ENCODE results near the gene COX7A2.
A peak's percentile ranks its signal among the peaks of the same experiment; 100 is the strongest.

The COX7A2 gene, protein sequence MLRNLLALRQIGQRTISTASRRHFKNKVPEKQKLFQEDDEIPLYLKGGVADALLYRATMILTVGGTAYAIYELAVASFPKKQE

DNA sequence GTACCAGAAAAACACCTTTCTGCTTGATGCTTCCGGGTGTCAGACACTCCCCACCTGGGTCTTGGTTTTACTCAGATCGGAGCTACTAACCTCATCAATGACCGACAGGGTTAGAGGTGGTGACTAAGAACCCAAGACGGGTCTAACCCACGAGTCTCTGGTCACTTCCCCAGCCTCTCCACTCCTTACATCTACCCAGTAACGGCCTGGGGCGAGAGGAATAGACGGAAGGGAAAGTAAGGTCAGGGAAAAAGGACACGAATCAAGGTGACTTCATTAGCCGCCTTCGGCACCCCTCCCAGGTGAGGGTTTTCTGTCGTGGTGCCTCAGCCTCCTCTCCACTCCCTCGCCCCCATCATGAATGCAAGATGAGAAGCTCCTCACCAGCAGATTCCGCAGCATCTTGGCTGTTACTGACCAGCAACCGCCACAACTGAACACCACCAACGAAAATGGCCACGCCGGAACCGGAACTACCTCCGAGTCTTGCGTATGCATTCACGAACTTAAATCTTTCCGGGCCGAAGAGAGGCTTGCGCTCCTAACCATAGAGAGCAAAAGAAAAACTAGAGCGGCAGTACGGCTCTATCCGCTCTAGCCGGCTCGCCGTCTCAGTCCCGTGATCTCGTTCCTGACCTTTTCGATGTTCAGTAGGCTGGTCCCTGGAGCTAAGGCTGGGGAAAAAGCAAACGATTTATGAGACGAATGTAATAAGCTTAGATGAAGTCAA is at the start of gene COX7A2:
Gene COX7A2 (minus strand): TSS at position 469 of the 730 bp plus-strand sequence. CDS start 67 bp downstream, at position 402.
- DNase-seq (ENCODE audit: low spot score), result peak; percentile 97

DNA sequence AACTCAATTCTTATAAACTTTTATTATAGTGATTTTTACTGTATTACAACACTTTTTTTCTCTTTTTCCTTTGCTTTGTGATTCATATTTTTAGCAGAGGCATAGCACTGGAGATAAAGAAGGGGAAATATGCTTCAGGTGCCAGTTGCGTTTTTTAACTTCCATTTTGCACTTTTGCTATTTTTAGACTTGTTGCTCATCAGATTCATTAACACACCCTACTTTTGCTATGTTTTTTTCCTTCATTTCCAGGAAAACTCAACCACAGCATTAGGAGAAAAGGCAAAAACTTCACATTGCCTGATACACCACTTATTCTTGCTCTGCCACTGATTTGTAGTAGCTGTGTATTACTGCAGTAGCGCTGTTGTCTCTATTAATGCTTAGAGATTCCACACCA is 49.0 kb upstream of the COX7A2 start:
- no peak for DNase-seq (ENCODE audit: low spot score)

DNA sequence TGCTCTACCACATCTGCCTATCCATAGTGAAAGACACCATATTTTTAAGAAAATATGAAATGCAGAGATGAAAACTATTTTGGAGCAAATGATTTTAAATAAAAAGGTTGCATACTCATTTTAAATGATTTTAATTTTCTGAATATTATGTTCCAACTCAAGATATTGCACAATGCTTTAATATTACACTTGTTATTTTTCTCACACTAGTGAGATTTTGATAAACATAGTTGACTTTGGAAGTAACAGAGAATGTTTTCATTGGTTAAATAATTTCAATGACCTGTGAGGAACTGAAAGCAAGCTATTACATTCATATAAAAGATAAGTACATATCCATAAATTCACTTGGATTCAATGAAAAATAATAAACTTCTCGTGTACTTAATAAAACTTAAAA is 48.1 kb upstream of the COX7A2 start:
- DNase-seq (ENCODE audit: low spot score), result no peak

DNA sequence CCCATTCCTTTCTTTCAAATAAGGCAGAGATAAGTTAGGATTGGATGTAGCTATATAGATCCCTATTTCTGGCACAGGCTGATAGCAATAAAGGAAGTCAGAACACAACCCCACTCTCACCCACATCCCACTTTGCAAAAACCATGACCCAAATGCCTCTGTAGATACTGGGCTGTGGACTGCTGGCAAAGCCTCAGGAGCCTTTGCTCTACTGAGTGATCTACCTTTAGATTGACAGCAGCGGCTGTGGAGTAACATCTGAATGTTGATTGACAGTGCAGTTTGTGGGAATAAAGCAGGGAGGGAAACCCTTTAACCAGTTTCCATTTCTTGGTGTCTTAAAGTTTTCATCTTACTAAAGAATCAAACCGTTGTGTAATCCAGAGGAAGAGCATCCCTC is 47.7 kb upstream of the COX7A2 start:
- DNase-seq (ENCODE audit: low spot score), result no peak

DNA sequence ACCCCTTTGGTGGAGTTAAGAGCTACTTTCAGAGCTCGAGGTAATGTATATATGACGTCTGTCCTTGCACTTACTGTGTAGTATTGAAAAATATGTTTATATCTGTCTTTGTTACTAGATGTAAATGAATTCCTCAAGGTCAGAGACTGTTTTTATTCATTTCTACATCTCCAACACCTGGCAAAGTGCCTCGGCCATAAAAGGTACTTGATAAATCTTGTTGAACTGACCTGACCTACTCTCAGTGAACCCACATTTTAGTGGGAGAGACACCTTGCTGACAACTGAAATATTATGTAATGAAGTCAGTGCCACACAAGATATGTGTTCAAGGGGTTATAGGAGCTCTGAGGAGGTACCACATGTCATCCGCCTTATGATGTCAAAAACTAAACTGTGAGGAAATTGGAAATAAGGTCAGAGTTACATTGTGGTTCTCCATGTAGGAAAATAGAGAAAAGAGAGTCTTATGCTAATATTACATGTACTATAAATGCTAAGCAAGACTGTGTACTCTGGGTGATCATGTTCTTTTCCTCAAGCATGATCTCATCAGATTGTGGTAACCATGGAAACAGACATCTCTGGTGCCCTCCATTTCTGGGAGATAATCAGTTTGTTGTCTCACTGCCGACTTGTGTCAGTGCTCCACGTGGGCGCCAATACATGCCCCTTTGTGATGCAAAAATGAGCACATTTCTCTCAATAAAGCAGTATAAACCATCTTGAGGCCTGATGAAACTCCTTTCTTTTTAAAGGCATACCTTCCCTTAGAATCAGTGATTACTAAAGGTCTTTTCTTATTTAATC is 46.7 kb upstream of the COX7A2 start:
- no peak for DNase-seq (ENCODE audit: low spot score)

DNA sequence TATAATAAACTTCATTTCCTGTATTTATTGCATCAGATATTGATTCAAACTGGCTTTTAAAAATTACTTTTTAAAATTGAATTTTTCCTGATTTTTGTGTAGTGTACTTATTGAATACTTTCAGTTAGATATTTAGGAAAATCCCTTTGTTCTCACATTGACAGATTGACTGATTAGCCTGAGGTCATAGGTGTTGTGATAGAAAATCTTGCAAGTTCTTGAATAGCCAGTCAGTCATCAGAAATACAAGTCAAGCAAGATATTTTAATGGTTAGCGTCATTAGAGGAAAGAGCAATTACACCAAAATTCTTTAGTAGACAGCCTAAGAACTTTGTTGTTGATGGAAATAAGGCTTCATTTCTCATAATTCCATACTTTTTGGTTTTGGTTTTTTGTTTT is 44.4 kb upstream of the COX7A2 start:
- no peak for DNase-seq (ENCODE audit: low spot score)

- DNase-seq (ENCODE audit: low spot score), result no peak
Measured at GRCh38 chr6:75287424-75287823, 43.8 kb upstream of the COX7A2 start.

DNA sequence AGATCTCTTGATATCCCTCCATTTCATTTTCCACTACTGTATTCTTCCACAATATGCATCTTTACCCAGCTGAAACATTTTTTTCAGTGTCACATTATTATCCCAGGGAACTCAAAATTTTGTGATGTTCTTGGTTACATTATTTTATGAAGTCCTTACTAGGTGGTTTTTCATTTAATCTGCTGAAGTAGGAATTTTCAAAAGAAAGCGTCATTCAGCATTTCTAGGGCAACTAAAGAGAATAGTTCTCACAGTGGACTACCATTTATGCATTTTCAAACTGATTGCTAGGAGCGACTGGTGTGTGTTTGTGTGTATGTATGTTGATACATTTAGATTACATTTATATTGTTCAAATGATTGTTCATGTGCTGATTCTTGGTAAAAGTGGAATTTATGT is 43.4 kb upstream of the COX7A2 start:
- DNase-seq (ENCODE audit: low spot score), result no peak

GRCh38 chr6:75285283-75285639 is 41.7 kb upstream of the COX7A2 start:
- DNase-seq (ENCODE audit: low spot score), result peak; percentile 57

- peak; percentile 99 for DNase-seq (ENCODE audit: low spot score)
Measured at GRCh38 chr6:75284632-75285282, 41.2 kb upstream of the COX7A2 start, which contains the start of gene TMEM30A. TSS of gene TMEM30A (minus strand) at chr6:75284792. CDS start at chr6:75284638, 154 bp downstream.

DNA sequence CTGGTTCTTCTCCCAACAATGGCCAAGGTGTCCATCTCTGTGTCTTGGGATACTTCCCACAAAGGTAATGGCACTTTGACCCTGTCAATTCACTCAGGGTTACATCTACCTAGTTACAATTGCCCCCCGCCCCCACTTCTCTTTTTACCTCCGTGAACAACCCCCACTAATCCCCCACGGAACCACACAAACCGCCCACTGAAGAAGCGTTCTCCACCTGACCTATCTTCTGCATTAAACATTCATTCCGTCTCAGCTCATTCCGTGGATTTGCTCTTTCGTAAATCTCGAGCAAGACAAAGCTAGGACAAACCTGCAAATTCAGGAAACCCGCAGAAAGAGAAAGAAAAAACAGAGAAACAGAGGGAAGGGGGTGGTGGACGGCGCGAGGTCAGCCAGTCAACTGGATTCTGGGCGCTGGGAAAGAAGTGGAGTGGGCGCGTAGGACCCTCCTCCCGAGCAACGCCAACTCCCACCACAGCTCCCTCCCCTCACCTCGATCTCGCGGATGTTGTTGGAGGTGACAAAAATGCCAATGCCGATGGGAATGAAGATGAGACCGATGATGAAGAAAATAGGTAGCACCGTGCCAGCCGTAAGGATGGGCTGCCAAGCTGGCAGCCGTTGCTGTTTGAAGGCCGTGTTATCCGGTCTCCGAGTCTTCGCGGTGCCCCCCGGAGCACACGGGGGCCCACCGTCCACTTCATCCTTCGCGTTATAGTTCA is 40.5 kb upstream of the COX7A2 start:
- peak; percentile 39 for DNase-seq (ENCODE audit: low spot score)

DNA sequence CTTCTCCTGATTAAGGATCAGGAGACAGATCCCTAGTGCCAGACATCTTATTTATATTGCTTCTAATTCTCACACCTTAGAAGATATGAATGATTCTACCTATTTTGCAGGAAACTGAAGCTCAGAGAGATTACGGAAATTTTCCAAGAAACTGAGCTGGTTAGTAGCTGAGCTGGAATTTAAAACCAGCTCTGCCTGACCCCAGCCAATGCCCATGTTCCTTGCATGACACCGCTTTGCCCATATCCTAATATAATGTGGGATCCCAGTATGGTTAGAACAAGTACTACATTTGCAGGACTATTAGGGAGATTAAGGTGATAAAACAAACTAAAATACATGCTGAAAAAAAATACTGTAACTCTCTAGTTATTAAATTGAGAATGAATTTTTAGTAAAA is 39.1 kb upstream of the COX7A2 start:
- DNase-seq (ENCODE audit: low spot score), result no peak

- DNase-seq (ENCODE audit: low spot score), result no peak
Measured at GRCh38 chr6:75281653-75282052, 38.1 kb upstream of the COX7A2 start.

GRCh38 chr6:75280131-75280855 is 36.7 kb upstream of the COX7A2 start:
- DNase-seq (ENCODE audit: low spot score), result no peak

- no peak for DNase-seq (ENCODE audit: low spot score)
Measured at GRCh38 chr6:75279418-75279817, 35.8 kb upstream of the COX7A2 start.

GRCh38 chr6:75278474-75279077 is 35.0 kb upstream of the COX7A2 start:
- no peak for DNase-seq (ENCODE audit: low spot score)

DNA sequence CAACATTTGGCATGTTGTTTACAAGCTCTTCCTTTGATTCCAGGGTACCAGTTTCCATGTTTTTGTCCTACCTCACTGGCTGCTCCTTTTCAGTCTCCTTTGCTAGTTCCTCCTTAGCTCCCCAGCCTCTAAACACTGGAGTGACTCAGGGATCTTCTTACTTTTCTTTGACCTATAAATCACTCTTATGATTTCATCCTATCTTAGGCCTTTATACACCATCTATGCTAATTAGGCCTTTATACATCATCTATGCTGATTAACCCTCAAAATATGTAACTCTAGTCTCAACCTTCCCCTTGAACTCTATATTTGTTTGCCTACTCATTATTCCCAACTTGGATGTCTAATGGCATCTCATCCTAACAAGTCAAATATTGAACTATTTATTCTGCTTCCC is 31.5 kb upstream of the COX7A2 start:
- no peak for DNase-seq (ENCODE audit: low spot score)

DNA sequence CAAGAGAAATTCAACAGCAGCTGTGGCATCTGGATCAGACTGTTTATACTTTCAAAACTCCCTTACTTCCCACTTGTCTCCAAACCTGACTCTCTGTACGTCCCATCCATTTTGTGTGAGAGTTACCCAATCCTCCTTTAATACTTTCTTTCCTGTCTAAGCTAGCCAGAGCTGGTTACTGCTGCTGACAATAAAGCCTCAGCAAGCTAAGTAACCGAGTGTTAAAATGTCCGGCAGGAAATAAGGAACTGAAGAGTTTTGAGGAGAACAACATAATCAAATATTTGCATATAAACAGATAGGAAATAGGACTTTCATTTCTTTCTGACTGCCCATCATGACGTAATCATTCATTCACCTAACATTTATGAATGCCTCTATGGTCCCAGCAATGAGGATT is 29.4 kb upstream of the COX7A2 start:
- no peak for DNase-seq (ENCODE audit: low spot score)

DNA sequence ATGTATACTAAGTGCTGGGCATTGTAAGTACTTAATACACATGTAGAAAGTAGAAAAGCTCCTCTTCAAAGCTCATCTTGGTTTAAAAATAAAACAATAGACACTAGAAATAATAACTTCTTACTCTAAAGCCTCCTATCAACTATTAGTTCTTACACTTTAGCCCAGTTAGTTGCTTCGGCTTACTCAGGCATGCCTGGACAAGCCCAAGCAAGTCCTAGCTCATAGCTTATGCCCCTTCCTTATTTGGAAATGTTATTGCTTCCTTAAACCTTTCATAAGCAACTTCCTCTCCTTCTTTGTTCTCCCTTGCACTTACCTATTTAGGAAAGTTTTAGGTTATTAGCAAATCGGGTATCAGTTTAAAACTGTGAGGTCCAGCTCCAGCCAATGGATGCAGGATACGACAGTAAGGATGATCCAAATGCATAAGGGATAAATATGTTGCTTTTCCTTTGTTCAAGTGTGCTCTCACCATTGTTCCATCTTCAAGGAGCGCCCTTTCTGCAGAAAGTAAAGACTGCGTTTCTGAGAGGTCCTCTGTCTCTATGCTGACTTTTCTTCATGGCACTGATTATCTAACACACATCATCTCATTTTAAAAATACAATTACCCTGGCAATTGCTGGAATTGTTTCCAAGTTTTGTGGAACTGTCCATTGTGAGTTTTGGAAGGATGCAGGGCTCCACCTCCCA is 28.7 kb upstream of the COX7A2 start:
- no peak for DNase-seq (ENCODE audit: low spot score)

DNA sequence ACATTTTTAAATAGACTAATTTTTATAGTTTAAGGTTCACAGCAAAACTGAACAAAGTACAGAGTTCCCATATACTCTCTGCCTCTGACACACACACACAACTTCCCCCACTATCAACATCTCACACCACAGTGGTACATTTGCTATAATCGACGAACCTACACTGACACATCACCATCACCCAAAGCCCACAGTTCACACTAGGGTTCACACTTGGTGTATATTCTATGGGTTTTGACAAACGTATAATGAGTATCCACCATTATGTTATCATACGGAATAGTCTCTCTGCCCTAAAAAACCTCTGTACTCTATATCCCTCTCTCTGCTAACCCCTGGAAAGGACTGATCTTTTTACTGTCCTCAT is 25.4 kb upstream of the COX7A2 start:
- no peak for DNase-seq (ENCODE audit: low spot score)
